CD4-positive, alpha-beta T cell (primary cell): ENCODE results near the gene WNK3. TPM values are rescaled to one million over a fixed set of nuclear protein-coding genes. Genes with fewer than 3 reads are reported as not detected.

Experiments
- ATAC-seq: fragments of 200-7000 bp; cut with Tn5 transposase; one replicate; pipeline ENCODE4 v1.10.0; 2022; ENCODE audit warnings: mild to moderate bottlenecking; ENCODE audit not compliant: poor library complexity
- CTCF ChIA-PET: fragments of 350-600 bp; sonication (Branson Sonifier 250); formaldehyde crosslinking; loops from one replicate; lab custom pipeline; 2021; ENCODE audit warnings: antibody characterized with exemption, inconsistent platforms; lab: Charles Lee
- POLR2A ChIA-PET: fragments of 350-600 bp; sonication (Branson Sonifier 250); formaldehyde crosslinking; loops from one replicate; lab custom pipeline; 2021; ENCODE audit warnings: antibody characterized with exemption, inconsistent platforms; lab: Charles Lee
- DNase-seq, 14 experiments: peaks; one replicate each; pipeline ENCODE4 v3.0.0-alpha.2; 2013 to 2020; ENCODE audit warnings: mixed read lengths in 2 of 14
- H3K27ac ChIP-seq, 2 donors: one replicate each; pipeline versions ENCODE4 v1.5.1 to v1.7.0; 2013; ENCODE audit warnings: low read length in 2 of 2, low read depth in 1 of 2, mild to moderate bottlenecking in 1 of 2
- H3K27me3 ChIP-seq, 2 experiments: 1 replicate in 1 of 2; 2 replicates in 1 of 2; pipeline versions ENCODE4 v1.6.1 to v1.7.0; 2013; ENCODE audit warnings: low read length in 2 of 2, control low read depth in 1 of 2, mild to moderate bottlenecking in 1 of 2, moderate library complexity in 1 of 2; ENCODE audit not compliant: insufficient read depth in 2 of 2, control insufficient read depth in 1 of 2
- H3K36me3 ChIP-seq: one replicate; pipeline ENCODE4 v1.6.1; 2013; ENCODE audit warnings: low read length, control low read depth; ENCODE audit not compliant: insufficient read depth
- H3K4me1 ChIP-seq: one replicate; pipeline ENCODE4 v1.6.1; 2013; ENCODE audit warnings: low read length, control low read depth; ENCODE audit not compliant: insufficient read depth
- H3K4me3 ChIP-seq: one replicate; pipeline ENCODE4 v1.5.1; 2013; ENCODE audit warnings: mild to moderate bottlenecking, low read length, moderate library complexity
- H3K9me3 ChIP-seq, 2 experiments: 1 replicate in 1 of 2; 2 replicates in 1 of 2; pipeline versions ENCODE4 v1.6.1 to v1.7.0; 2013; ENCODE audit warnings: low read length in 2 of 2, mild to moderate bottlenecking in 2 of 2, control low read depth in 1 of 2, moderate library complexity in 1 of 2; ENCODE audit not compliant: control insufficient read depth in 1 of 2, insufficient read depth in 1 of 2
- H3K27ac Mint-ChIP-seq: one replicate; pipeline ENCODE4 v1.8.0; 2020; ENCODE audit warnings: mixed read lengths
- H3K27me3 Mint-ChIP-seq: one replicate; pipeline ENCODE4 v1.8.0; 2021; ENCODE audit warnings: mixed read lengths
- H3K36me3 Mint-ChIP-seq: one replicate; pipeline ENCODE4 v1.8.0; 2021; ENCODE audit warnings: low read depth, mixed read lengths
- H3K4me1 Mint-ChIP-seq: one replicate; pipeline ENCODE4 v1.8.0; 2021; ENCODE audit warnings: low read depth, mixed read lengths
- H3K4me3 Mint-ChIP-seq: one replicate; pipeline ENCODE4 v1.8.0; 2020; ENCODE audit warnings: mild to moderate bottlenecking, mixed read lengths
- H3K9me3 Mint-ChIP-seq: one replicate; pipeline ENCODE4 v1.8.0; 2020; ENCODE audit warnings: mixed read lengths
- CTCF ChIP-seq: fragments of 200-600 bp; IDR thresholded peaks from one replicate; pipeline ENCODE4 v1.8.0; 2022; ENCODE audit warnings: antibody characterized with exemption, mild to moderate bottlenecking
- intact Hi-C, 2 experiments: fragments of 100-400 bp; cut with DNase I in 1 of 2; cut with micrococcal nuclease in 1 of 2; formaldehyde crosslinking; loops; one replicate each; pipeline versions ENCODE4 v1.15.1 to v1.9.0; 2023 to 2025; cut with DNase I, micrococcal nuclease
- total RNA-seq, 174 experiments: library from RNA in 2 of 174; stranded (reverse) in 2 of 174; gene quantifications; one replicate each; pipeline ENCODE4 v1.2.3 and lab custom pipeline; 2021 to 2026

The WNK3 gene
- total RNA-seq, 2 experiments from 2014 or later: 0.16 to 0.25 TPM

- POLR2A ChIA-PET: interaction anchor here (1.3 to 2.8 kb wide), 4 partner anchors 12 to 1308 kb away, joined by 3 to 43 read pairs (median 5); partner anchors contain the start of genes PHF8 and USP51
- TF ChIP-seq CTCF: no peak
- intact Hi-C loops: loop anchor here in 1 of 2 experiments (5.0 to 10.0 kb wide), 4 partner anchors 176 to 1533 kb away; partner anchors contain the start of genes GNL3L, RRAGB and WNK3
- Mint-ChIP-seq H3K27me3 (no peaks in the 10 kb centered on the region), H3K4me1 (peaks cover 58% of the 10 kb centered on the region), H3K9me3 (no peaks in the 10 kb centered on the region), H3K36me3 (peaks cover 46% of the 10 kb centered on the region), H3K4me3 (peak overlapping the region; percentile 92), H3K27ac (peak overlapping the region; percentile 86)
- Histone ChIP-seq H3K4me1 (peaks cover 29% of the 10 kb centered on the region), H3K9me3 (no peaks in the 10 kb centered on the region), H3K27ac (no peak overlapping the region), H3K4me3 (peak overlapping the region; percentile 67), H3K27me3 (no peaks in the 10 kb centered on the region), H3K36me3 (peaks cover 2% of the 10 kb centered on the region)
- ATAC-seq: no peak
- DNase-seq: no peak
- CTCF ChIA-PET: no interaction called here
Measured at GRCh38 chrX:54181202-54181953, 176.5 kb downstream of the WNK3 start.

- H3K36me3 ChIP-seq: peaks cover 5% of the 10 kb centered on the region
- Mint-ChIP-seq H3K9me3 (no peaks in the 10 kb centered on the region), H3K36me3 (peaks cover 47% of the 10 kb centered on the region), H3K27me3 (no peaks in the 10 kb centered on the region), H3K4me3 (peak overlapping the region; percentile 92), H3K27ac (peak overlapping the region; percentile 86), H3K4me1 (peaks cover 58% of the 10 kb centered on the region)
- peaks cover 29% of the 10 kb centered on the region for H3K4me1 ChIP-seq
- DNase-seq (no peak), ATAC-seq (no peak)
- POLR2A ChIA-PET: interaction anchor here (0.7 to 1.6 kb wide), 3 partner anchors 11 to 136 kb away, joined by 3 read pairs; partner anchors contain the start of gene PHF8
- intact Hi-C loops: loop anchor here in 1 of 2 experiments (5.0 to 10.0 kb wide), 4 partner anchors 177 to 1534 kb away; partner anchors contain the start of genes GNL3L, RRAGB and WNK3
- no peak overlapping the region for H3K4me3 ChIP-seq
- CTCF ChIA-PET: no interaction called here
- no peak overlapping the region for H3K27ac ChIP-seq
- TF ChIP-seq CTCF: no peak
- H3K9me3 ChIP-seq: no peaks in the 10 kb centered on the region
- no peaks in the 10 kb centered on the region for H3K27me3 ChIP-seq
Measured at GRCh38 chrX:54180403-54180802, 177.4 kb downstream of the WNK3 start.

- no peak for DNase-seq
- H3K36me3 Mint-ChIP-seq: peaks cover 56% of the 10 kb centered on the region
- H3K9me3 ChIP-seq: no peaks in the 10 kb centered on the region
- peaks cover 14% of the 10 kb centered on the region for H3K36me3 ChIP-seq
- no peaks in the 10 kb centered on the region for H3K9me3 Mint-ChIP-seq
- peak overlapping the region; percentile 69 for H3K4me3 Mint-ChIP-seq
- peak overlapping the region; percentile 22 for H3K27ac Mint-ChIP-seq
- H3K27me3 ChIP-seq: no peaks in the 10 kb centered on the region
- no peak overlapping the region for H3K4me3 ChIP-seq
- ATAC-seq: no peak
- intact Hi-C loops: no loop called here
- CTCF ChIA-PET: no interaction called here
- H3K27me3 Mint-ChIP-seq: no peaks in the 10 kb centered on the region
- no peak overlapping the region for H3K27ac ChIP-seq
- TF ChIP-seq CTCF: no peak
- peaks cover 54% of the 10 kb centered on the region for H3K4me1 Mint-ChIP-seq
- POLR2A ChIA-PET: no interaction called here
- peaks cover 24% of the 10 kb centered on the region for H3K4me1 ChIP-seq
Measured at GRCh38 chrX:54178100-54178940, 179.5 kb downstream of the WNK3 start.
